Measurements from ENCODE around the gene TTC6.
"Not testable (repeated sequence)": the region's sequence is repeated elsewhere in the genome, so short reads cannot be mapped to it uniquely, and the experiment has no call there.

The TTC6 gene

GRCh38 chr14:37594971-37595808, at the start of gene TTC6, which contains the start of gene FOXA1:
Gene TTC6 (plus strand): TSS chr14:37595629. CDS start chr14:37622065, 26,436 bp downstream.
Gene FOXA1 (minus strand): TSS chr14:37595249. CDS start chr14:37594972, 277 bp downstream.
- no peak for DNase-seq (ENCODE audit: low read depth in 2 of 2, low spot score in 1 of 2)

GRCh38 chr14:37546621-37547447, 48.6 kb upstream of the TTC6 start:
- DNase-seq (ENCODE audit: low read depth in 2 of 2, low spot score in 1 of 2) = no peak

- no peak for DNase-seq (ENCODE audit: low read depth in 2 of 2, low spot score in 1 of 2)
Observed at GRCh38 chr14:37550511-37550910, 44.9 kb upstream of the TTC6 start.

- DNase-seq (ENCODE audit: low read depth in 2 of 2, low spot score in 1 of 2) = no peak
Observed at GRCh38 chr14:37551119-37551518, 44.3 kb upstream of the TTC6 start.

- DNase-seq (ENCODE audit: low read depth in 2 of 2, low spot score in 1 of 2) = no peak
Observed at GRCh38 chr14:37553935-37554550, 41.4 kb upstream of the TTC6 start.

- not testable (repeated sequence) for DNase-seq (ENCODE audit: low read depth in 2 of 2, low spot score in 1 of 2)
Observed at GRCh38 chr14:37555596-37555995, 39.8 kb upstream of the TTC6 start.

- no peak for DNase-seq (ENCODE audit: low read depth in 2 of 2, low spot score in 1 of 2)
Observed at GRCh38 chr14:37558740-37559139, 36.7 kb upstream of the TTC6 start.

GRCh38 chr14:37559386-37559785, 36.0 kb upstream of the TTC6 start:
- no peak for DNase-seq (ENCODE audit: low read depth in 2 of 2, low spot score in 1 of 2)

GRCh38 chr14:37563189-37563588, 32.2 kb upstream of the TTC6 start:
- no peak for DNase-seq (ENCODE audit: low read depth in 2 of 2, low spot score in 1 of 2)

GRCh38 chr14:37565550-37565949, 29.9 kb upstream of the TTC6 start:
- DNase-seq (ENCODE audit: low read depth in 2 of 2, low spot score in 1 of 2) = no peak

- DNase-seq (ENCODE audit: low read depth in 2 of 2, low spot score in 1 of 2) = no peak
Observed at GRCh38 chr14:37566811-37567371, 28.5 kb upstream of the TTC6 start.

GRCh38 chr14:37569729-37570128, 25.7 kb upstream of the TTC6 start:
- no peak for DNase-seq (ENCODE audit: low read depth in 2 of 2, low spot score in 1 of 2)

GRCh38 chr14:37571391-37571790, 24.0 kb upstream of the TTC6 start:
- no peak for DNase-seq (ENCODE audit: low read depth in 2 of 2, low spot score in 1 of 2)

- no peak for DNase-seq (ENCODE audit: low read depth in 2 of 2, low spot score in 1 of 2)
Observed at GRCh38 chr14:37573356-37573755, 22.1 kb upstream of the TTC6 start.

- DNase-seq (ENCODE audit: low read depth in 2 of 2, low spot score in 1 of 2) = no peak
Observed at GRCh38 chr14:37579274-37579673, 16.2 kb upstream of the TTC6 start.

GRCh38 chr14:37580146-37580545, 15.3 kb upstream of the TTC6 start:
- DNase-seq (ENCODE audit: low read depth in 2 of 2, low spot score in 1 of 2) = no peak

- no peak for DNase-seq (ENCODE audit: low read depth in 2 of 2, low spot score in 1 of 2)
Observed at GRCh38 chr14:37583358-37584210, 11.8 kb upstream of the TTC6 start.

- DNase-seq (ENCODE audit: low read depth in 2 of 2, low spot score in 1 of 2) = no peak
Observed at GRCh38 chr14:37584211-37585100, 11.0 kb upstream of the TTC6 start.

GRCh38 chr14:37585101-37585511, 10.3 kb upstream of the TTC6 start:
- no peak for DNase-seq (ENCODE audit: low read depth in 2 of 2, low spot score in 1 of 2)

All from stimulated activated CD8-positive, alpha-beta memory T cell treated with anti-CD3 and anti-CD28 coated beads, Interleukin-4, amount 100 ng/mL, for 1 hour (primary cell).